NCI-H1105 treated with DMSO at 0.1 percent for 48 hours (cell line): ENCODE results near the gene ARMH1.
A peak's percentile ranks its signal among the peaks of the same experiment; 100 is the strongest.
"Not testable (repeated sequence)": the region's sequence is repeated elsewhere in the genome, so short reads cannot be mapped to it uniquely, and the experiment has no call there.

Source experiments
- DNase-seq: peaks from one replicate; lab custom pipeline; 2025; lab: John Stamatoyannopoulos, UW

Gene ARMH1

GRCh38 chr1:44695671-44696070, 21.2 kb downstream of the ARMH1 start:
- DNase-seq, result no peak

DNA sequence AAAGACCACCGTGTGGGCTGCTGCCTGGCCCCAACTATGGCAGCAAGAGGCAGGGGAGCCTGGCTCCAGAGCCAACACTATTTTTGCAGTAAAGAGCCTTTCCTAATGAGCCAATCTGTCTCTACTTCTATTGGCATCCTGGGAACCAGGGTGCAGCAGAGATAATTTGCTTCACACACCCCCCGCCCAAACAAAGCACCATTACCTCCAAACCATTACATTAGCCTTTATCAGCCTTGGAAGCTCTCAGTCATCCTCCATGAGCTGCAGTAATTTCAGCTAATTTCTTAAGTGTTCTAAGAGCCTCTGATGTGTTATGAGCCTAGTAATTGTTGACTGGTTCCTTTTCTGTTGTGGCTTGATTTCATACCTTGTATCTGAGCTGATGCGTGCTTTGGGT, 21.6 kb downstream of the ARMH1 start:
- DNase-seq, result no peak

GRCh38 chr1:44696789-44697345, 22.4 kb downstream of the ARMH1 start:
- no peak for DNase-seq

GRCh38 chr1:44698138-44698537, 23.6 kb downstream of the ARMH1 start:
- no peak for DNase-seq

DNA sequence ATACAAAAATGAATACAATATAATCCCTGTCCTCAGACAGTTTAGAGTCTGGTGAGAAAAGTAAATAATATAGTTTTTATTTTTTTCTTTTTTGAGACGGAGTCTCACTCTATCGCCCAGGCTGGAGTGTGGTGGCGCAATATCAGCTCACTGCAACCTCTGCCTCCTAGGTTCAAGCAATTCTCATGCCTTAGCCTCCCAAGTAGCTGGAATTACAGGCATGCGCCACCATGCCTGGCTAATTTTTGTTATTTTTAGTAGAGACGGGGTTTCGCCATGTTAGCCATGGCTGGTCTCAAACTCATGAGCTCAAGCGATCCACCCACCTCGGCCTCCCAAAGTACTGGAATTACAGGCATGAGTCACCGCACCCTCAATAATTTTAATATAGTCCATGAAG, 24.9 kb downstream of the ARMH1 start:
- not testable (repeated sequence) for DNase-seq

- no peak for DNase-seq
Measured at GRCh38 chr1:44700573-44700972, 26.1 kb downstream of the ARMH1 start.

- DNase-seq, result no peak
Measured at GRCh38 chr1:44701141-44701573, 26.6 kb downstream of the ARMH1 start.

DNA sequence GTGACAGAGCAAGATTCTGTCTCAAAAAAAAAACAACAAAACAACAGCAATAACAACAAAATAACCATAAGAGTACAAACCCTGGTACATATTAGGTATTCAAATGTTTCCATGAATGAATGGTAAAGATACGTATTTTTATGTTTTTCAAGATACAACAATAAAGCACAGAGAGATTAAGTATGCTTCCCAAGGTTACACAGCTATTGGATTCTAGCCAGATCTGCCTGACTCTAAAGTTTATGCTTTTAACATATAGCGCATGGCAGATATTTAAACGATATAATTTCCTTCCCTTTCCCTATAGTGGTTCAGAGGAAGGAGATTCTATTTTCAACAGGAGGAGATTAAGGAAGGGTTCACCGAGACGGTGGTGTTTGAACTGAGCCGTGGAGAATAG, 31.0 kb downstream of the ARMH1 start:
- DNase-seq, result no peak

DNA sequence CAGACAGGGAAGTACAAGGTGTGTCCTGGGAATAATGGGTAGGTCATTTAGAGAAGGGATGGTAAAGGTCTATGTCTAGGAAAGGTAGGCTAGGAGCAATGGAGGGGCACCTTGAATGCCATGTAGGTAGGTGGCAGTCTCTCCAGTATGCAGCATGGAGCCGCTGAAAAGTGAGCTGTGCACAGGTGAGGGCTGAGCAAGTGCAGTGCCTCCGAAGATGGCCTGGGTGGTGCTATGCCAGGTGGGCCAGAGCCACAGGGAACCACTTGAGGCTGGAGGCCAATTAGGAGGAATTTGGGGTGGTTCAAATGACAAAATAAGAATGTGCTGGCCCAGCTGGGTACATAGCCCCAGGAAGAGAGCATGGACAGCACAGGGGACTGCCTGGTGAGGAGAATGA, 31.4 kb downstream of the ARMH1 start:
- no peak for DNase-seq

DNA sequence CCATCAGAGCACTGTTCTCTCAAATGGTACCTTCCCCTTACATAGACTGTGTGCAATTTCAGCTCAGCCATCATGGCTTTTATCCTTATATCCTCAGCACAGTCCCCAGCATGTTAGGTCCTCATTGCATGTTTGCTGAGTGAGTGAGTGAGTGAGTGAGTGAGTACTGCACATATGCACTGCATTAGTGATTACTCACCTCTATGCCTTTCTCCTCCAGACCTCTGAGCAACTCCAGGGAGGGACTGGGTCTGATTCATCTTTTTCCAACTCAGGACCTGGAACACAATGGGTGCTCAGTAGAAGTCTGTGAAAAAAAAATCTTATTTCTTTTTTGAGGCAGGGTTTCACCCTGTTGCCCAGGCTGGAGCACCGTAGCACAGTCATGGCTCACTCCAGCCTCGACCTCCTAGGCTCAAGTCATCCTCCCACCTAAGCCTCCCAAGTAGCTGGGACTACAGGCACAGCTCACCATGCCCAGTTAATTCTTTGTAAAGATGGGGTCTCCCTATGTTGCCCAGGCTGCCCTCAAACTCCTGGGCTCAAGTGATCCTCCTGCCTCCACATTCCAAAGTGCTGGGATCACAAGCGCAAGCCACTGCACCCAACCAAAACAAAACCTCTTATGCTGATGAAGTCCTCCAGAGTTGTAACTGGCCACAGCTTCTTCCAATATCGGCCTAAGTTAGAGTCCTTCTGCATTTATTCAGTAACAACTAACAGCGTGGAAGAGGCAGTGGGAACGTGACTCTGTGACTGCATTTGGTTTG, 32.8 kb downstream of the ARMH1 start:
- DNase-seq, result no peak

DNA sequence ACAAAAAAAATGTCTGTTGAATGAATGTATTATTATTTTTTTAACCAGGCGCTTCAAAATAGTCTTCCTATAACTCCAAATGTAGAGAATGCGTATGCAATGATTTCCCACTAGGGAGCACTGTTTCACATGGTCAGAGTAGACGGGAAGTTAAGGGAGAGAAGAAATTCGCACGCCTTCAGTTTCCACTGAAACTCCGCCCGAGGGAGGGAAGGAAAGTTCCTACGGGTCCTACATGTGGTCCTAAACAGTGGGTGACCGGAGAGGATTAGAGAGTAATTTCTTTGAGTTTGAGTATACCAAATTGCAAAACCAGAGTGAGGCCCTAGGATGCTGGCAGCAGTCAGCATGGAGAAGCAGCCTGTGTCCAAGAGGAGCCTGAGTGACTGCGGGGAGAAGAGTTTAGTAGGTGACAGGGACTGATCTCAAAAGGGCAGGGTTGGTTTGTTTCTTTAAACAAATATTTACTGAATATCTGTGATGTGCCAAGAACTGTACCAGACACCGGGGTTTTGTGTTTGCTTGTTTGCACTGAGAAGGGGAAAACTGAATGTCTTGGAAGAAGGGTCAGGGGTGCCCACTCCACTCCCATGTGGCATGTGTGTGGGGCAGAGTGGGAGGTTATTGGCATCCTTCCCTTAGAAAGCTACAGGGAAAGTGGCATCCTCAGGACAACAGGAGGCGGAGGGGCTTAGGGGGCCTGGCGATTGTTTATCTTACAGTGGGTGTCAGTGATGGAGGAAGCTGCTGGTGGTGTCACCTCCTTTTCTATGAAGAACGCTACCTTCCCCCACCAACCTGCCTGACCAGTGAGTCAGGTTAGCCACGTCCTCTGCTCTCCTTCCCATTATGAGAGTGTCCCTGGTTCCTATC, 33.7 kb downstream of the ARMH1 start:
- DNase-seq, result no peak

- no peak for DNase-seq
Measured at GRCh38 chr1:44713321-44713781, 38.8 kb downstream of the ARMH1 start.

DNA sequence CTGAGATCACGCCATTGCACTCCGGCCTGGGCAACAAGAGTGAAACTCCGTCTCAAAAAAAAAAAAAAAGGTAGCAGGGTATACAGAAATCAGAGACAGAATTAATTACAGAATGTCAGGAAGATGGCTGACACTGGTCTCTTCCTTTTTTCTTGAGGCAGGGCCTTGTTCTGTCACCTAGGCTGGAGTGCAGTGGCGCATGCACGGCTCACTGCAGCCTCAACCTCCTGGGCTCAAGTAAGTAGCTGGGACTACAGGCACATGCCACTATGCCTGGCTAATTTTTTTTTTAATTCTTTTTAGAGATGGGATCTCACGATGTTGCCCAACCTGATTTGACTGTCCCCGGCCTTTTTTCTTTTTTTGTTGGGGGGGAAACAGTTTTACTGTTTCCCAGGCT, 40.0 kb downstream of the ARMH1 start:
- no peak for DNase-seq

DNA sequence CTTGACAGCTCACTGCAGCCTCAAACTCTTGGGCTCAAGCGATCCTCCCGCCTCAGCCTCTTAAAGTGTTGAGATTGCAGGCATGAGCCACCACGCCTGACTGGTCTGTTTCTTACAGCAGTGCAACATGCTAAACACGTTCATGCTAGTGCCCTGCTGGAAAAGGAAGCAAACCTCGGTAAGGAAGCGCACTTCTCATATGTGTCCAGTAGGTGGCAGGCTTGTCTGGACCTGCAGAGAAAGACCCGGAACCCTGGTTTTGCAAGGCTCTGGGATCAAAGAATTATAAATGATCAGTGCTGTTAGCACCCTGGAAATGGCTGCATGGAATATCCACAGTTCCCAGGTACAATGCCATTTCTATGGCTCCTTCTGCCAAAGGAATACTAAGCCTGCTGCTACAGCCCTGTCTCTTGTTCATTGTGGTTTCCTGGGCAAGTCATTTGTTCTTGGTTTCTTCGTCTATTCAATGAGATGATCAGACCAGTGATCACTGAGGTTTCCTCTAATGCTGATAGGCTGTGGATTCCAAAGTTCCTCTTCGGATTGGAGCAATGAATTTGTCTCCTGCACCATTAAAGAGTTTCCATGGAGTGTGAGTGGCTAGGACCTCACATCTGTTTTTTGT, 40.5 kb downstream of the ARMH1 start:
- DNase-seq, result peak; percentile 70

DNA sequence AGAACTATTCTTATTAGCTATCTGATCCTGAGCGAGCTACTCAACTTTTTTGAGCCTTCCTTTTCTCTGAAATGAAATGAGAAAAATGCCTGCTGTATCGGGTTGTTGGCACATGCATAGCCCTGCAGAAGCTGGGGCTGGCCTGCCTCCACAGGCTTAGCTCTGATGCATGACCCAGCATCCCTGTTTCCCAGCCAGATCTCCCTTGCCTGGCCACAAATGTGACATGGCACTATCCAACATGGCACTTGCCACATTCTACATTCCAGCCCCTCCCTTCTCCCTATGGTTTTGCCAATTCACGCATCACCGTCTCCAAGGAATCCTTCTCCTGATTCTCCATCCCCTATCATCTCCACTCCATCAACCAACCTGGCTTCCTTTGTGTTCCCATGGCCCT, 42.6 kb downstream of the ARMH1 start:
- no peak for DNase-seq

- DNase-seq, result no peak
Measured at GRCh38 chr1:44717653-44718052, 43.1 kb downstream of the ARMH1 start.

GRCh38 chr1:44718091-44718490, 43.6 kb downstream of the ARMH1 start:
- DNase-seq, result no peak

DNA sequence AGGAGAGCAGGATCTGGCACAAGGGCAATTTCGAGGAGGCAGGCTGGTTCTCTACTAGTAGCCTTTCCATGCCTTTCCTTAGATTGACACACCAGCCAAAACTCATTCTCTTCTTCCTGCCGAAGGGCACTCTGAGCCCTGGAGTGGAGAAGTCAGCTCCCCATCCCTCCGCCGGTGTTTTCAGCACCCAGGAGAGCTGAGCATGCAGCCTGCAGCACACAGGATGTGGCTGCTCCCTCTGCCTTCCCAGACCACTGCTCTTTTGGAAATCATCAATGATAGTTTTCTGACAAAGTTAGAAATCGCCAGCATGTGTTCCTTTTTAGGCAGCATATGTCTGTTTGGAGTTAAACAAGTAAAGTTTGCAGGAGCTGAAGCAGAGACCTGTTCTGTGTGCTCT, 44.8 kb downstream of the ARMH1 start:
- DNase-seq, result no peak

- DNase-seq, result no peak
Measured at GRCh38 chr1:44720281-44720680, 45.8 kb downstream of the ARMH1 start.

DNA sequence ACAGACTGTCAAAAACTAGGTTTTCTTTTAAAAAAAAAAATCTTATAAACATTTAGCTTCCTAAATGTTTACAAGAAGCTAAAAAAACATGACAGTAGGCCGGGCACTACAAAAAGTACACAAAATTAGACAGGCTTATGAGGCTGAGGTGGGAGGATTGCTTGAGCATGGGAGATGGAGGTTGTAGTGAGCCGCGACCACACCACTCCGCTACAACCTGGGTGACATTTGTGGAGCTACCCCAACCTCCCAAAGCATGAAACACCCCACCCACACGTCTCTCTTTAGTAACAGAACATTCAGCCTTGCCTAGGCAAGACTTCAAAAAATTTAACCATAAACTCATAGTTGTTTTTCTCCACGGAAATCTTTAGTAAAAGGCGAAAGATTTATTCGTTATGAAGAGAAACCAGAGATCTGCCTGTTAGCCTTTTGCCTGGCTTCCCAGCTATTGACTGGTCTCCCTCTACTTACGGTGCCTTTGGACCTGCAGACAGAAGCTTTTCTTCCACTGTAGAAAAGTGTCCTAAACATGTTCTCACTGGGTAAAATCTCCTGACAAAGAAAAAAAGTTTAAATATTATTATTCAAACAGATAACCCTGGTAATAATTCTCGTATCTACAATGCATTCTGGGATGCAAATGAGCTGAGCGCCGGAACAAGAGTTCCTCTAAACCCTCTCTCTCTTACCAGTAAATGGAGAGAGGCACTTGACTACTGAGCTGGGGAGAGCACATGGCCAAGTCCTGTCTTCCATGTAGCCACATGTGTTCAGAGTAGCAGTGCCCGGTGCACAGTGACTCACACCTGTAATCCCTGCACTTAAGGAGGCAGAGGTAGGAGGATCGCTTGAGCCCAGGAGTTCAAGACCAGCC, 47.2 kb downstream of the ARMH1 start:
- no peak for DNase-seq

- no peak for DNase-seq
Measured at GRCh38 chr1:44723064-44723463, 48.5 kb downstream of the ARMH1 start.
